ENCODE data around the gene TRAP1.
"Not testable (repeated sequence)": the region's sequence is repeated elsewhere in the genome, so short reads cannot be mapped to it uniquely, and the experiment has no call there.

TRAP1 gene

DNA sequence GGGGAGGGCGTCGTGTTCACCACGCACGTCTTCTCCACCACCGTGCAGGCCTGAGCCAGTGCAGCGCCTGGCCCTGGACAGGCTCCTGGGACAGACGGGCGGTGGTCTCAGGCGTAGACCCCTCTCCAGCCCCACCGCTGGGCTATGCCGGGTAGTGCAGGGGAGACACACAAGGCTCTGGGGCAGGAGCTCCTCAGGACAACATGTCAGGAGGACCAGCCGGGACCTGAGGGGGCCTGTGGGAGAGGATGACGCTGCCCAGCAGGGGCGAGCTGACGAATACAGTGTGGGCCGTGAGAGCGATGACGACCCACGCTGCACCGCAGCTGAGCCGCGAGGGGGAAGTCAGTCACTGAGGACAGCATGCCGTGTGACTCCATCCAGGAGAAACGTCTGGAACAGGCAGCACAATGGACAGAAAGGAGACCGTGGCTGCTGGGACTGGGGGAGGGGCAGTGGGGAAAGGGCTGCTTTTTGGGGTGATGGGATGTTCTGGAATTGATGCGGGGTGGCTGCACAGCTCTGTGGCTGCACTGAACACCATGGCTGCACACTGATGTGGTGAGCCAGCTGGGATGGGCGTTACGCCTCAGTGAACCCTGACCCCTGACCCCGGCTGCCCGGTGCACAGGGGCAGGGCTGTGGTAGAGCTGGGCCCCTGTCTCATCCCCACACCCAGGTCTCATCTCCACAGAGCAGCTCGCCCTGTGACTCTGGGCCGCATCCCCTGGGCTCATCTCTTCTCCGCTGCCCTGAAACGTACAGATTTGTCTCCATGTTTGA is 42.6 kb downstream of the TRAP1 start:
- in situ Hi-C loops (cut with MboI; ENCODE audit: low sequenced_read_pairs) = no loop called here

DNA sequence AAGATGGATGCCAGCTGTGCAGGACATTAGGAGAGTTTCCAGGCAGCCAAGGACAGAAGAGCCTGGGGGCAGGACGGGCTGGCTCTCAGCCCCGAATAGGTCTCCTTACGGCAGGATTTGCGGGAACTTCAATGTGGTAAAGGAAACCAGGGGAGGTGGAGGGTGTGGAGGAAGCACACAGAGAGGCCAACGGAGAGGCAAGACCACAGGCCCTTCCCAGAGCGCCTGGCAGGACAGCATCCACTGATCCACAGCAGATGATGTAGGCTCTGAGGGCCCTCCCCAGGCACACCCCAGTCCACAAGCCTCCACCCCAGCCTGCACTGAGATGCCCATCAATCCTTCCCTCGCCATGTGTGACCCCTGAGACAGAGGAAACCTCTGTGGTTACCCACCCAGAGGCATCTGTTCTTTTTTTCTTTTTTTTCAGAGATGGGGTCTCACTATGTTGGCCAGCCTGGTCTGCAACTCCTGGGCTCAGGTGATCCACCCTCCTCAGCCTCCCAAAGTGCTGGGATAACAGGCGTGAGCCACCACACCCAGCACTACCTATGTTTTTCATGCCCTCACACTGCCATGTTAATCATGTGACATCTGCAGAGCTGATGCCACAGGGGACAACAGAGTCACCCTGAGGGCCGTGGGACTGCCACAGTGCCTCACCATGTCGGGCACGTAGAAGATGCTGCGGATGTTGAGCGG is 43.5 kb downstream of the TRAP1 start:
- in situ Hi-C loops (cut with MboI; ENCODE audit: low sequenced_read_pairs) = no loop called here

DNA sequence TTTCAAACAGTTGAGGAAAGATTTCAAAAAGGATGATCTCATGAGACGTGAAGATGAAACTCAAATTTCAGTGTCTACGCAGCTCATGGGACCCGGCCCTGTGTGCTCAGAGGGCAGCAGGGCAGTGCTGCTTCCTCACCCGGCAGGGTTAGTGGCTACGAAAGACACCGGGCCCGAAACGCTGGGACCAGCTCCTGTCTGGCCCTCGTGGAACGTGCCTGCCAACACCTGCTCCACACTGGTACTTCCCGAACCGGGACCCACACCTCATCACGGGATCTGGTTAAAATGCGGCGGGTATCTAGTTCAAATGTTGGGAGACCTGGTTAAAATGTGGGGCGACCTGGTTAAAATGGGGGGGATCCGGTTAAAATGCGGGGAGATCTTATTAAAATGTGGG is 44.1 kb downstream of the TRAP1 start:
- in situ Hi-C loops (cut with MboI; ENCODE audit: low sequenced_read_pairs) = no loop called here

DNA sequence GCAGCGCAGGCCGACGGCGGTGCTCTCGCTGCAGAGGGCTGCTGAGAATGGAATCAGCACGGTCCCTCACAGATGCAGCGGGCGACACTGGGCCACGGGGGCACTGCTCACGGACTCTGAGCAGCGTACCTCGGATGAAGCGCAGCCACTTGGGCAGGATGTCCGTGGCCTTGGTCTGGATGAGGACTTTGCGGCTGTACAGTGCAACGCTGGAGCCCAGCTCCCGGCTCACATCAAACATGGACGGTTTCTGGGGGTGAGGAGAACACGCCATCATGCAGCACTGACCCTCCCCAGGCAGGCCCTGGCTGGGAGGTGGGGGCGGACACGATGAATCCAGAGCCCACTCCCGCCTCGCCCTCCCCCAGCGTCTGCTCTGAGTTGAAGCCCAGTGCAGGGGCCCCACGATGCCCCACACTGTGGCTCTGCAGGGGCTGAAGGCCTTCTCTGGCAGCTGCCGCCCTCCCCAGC is 44.7 kb downstream of the TRAP1 start:
- in situ Hi-C loops (cut with MboI; ENCODE audit: low sequenced_read_pairs) = no loop called here

DNA sequence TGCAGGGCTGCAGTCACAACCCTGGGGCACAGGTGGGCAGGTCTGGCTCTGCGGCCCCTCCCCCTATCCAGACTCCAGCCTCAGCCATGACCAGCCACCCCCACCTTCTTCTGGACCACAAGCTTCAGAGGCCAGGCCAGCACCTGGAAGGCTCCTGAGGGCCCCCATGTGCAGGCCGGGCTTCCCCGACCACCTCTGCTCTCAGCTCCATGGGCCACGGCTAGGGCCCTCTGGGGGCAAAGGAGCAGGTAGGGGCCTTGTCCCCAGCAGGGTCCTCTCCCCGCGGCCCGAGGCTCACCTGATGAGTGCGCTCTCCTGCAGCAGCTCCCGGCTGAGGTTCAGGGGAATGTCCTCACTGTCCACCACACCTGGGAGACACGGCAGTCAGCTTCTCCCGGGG is 45.9 kb downstream of the TRAP1 start:
- in situ Hi-C loops (cut with MboI; ENCODE audit: low sequenced_read_pairs) = no loop called here

DNA sequence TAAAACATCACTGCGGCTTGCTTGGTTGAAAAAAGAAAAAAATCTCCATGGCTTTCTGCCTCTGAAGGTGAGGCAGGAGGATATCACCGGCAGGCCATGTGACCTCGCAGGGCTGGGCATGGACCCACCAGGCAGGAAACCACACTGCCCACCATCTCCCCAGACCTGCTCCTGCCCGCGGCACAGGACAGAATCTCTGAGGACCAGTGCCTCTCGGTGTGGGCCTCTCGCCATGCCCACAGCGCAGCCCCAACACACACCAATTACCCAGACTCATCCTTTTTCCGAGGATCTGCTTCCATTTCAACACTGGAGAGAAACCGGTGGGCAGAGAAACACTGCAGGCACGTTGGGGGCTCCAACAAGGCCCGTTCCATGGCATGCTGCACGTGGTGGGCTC is 46.6 kb downstream of the TRAP1 start:
- in situ Hi-C loops (cut with MboI; ENCODE audit: low sequenced_read_pairs) = no loop called here

DNA sequence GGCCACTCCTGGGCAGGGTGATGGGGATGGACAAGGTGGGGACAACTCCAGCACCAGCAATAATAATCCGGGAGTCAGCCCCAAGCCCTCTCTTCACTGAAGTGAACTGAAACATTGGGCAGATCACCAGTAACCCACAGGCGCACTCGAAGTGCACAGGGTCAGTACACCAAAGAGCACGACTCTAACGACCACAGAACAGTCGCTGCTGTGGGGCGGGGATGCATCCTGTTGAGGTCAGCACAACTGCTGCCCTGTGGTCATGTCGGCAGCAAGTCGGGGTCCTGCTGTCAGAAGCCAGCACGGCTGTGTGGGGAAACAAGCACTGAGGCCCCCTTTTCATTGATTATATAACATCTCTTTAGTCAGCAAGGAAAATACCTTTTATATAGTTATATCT is 48.2 kb downstream of the TRAP1 start:
- in situ Hi-C loops (cut with MboI; ENCODE audit: low sequenced_read_pairs) = no loop called here

DNA sequence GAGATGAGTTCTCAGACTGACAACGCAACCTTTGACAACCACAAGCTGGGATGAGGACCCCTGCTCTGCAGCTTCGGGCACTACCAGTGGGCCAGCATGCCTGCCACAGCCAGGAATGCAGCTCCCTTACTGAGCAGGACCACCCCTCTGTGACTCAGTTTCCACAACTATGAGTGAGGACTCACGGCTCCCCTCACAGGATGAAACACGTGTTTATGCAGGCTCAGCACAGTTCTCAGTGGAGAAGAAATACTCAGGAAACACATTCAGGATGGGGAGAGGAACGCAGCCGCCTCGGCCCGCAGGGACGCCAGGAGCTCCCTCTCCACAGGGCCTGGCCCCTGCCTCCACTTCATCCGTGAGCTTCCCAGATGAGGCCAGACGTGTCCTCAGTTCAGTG is 48.7 kb downstream of the TRAP1 start:
- in situ Hi-C loops (cut with MboI; ENCODE audit: low sequenced_read_pairs) = no loop called here

DNA sequence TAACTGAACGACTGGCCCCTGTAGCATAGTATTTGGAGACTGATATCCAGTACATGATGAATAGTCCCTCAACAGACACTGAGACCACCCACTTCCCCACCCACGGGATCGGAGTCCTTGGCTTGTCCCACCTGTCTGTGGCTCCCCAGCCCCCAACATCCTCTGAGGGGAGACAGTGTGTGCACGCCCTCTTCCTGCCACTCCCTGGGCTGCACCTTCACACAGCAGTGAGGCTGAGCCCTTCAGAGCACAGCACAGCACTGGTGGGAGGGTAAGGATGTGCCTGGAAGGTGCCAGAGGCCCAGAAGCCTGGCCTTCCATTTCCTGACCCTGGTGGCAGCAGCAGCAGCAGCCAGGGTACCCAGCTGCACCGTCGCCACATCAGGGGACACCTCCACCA is 51.8 kb downstream of the TRAP1 start:
- in situ Hi-C loops (cut with MboI; ENCODE audit: low sequenced_read_pairs) = no loop called here

DNA sequence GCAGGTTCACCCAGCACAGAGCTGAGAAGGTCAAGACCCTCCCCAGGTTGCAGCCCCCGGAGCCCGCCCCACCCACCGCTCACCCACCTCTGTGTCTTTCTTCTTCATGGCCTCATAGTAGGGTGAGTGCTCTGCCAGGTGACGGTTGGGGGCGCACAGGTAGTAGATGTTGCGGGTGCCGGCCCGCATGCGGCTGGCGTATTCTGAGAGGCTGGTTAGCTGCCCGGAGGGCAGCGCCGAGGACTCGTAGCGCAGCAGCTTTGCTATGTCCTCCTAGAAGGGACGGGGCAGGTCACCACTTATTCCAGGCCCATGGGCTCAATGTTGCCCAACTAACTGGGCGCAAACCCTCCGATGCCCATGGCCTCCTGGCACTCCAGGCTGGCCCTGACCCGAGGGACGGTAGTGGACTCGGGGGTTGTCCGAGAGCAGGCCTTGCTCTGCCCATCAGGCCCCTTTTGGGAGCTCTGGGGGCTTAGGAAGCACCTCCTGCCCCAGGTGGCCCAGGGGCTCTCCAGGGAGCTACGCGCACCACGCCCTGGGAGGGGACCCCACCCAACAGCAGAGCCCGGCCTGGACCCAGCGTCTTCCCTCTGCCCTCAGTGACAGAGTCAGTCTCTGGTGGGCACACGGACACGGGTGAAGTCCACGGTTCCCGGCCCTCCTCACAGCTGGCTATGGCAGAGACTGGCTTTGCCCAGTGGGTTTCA is 53.0 kb downstream of the TRAP1 start:
- in situ Hi-C loops (cut with MboI; ENCODE audit: low sequenced_read_pairs) = no loop called here

DNA sequence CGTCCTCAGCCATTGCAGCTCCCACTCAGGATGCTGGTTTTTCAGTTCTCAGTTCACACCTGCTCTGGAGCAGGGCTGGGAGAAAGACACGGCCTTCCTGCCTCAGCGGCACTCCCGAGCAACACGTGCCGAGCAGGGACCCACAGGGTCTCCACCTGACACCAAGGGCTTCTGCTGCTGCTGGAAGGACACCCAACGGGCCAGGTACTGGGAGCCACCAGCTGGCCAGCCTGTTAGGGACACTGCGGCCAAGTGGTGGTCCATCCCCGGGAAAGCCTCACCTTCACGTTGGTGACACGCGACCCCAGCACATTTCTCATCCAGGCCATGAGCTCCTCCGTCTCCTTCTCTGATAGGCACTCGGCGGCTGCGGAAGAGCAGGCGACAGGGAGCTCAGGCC is 54.7 kb downstream of the TRAP1 start:
- in situ Hi-C loops (cut with MboI; ENCODE audit: low sequenced_read_pairs) = no loop called here

DNA sequence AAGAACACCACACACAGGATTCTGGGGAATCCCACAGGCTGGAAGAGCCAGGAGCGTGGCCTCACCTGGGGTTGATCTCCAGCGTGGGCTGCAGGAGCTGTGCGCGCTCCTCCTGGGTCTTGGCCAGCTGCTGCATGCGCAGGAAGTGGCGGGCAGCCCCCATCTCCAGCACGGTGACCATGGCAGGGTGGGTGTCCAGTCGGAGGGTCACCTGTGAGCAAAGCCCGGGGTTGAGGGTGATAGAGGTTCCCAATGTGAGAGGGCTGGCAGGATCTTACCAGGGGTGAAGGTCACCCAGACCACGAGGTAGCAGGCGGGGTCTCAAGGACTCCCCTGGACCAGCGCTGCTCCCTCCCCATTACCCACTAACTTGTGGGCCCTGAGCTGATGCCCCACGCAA is 55.4 kb downstream of the TRAP1 start:
- in situ Hi-C loops (cut with MboI; ENCODE audit: low sequenced_read_pairs) = no loop called here

DNA sequence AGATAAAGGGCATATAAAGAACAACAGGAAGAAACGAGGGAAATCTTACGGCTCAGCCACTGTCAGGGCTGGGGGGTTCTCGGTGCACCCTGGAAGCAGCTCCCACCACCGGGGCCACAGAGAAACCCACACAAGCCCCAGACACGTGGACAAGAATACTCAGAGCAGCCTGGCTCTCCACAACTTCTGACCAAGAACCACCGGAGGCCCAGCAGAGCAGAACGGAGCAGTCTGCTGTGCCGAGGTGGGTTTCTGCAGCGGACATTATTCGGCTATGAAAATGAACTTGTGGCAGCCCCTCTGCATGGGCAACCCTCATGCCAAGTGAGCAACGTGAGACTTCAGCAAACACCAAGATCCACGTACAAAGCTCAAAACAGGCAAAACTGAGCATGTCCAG is 56.0 kb downstream of the TRAP1 start:
- in situ Hi-C loops (cut with MboI; ENCODE audit: low sequenced_read_pairs) = no loop called here

DNA sequence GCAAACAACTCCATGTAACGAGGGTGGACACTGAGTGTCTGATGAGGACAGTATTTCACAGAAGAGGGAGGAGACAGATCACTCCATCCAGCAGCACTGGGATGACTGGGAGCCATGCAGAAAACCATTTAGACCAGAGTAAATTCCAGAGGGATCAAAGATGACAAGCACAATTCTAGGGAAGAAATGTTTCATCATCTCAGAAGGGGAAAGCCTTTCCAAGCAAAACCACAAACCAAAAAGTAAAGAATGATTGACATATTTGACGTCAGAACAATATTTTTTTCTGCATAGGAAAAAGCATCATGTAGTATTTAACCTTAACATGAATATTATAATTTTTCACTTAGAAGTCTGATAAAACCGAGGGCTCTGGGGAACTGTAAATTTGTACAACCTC is 58.1 kb downstream of the TRAP1 start:
- in situ Hi-C loops (cut with MboI; ENCODE audit: low sequenced_read_pairs) = no loop called here

DNA sequence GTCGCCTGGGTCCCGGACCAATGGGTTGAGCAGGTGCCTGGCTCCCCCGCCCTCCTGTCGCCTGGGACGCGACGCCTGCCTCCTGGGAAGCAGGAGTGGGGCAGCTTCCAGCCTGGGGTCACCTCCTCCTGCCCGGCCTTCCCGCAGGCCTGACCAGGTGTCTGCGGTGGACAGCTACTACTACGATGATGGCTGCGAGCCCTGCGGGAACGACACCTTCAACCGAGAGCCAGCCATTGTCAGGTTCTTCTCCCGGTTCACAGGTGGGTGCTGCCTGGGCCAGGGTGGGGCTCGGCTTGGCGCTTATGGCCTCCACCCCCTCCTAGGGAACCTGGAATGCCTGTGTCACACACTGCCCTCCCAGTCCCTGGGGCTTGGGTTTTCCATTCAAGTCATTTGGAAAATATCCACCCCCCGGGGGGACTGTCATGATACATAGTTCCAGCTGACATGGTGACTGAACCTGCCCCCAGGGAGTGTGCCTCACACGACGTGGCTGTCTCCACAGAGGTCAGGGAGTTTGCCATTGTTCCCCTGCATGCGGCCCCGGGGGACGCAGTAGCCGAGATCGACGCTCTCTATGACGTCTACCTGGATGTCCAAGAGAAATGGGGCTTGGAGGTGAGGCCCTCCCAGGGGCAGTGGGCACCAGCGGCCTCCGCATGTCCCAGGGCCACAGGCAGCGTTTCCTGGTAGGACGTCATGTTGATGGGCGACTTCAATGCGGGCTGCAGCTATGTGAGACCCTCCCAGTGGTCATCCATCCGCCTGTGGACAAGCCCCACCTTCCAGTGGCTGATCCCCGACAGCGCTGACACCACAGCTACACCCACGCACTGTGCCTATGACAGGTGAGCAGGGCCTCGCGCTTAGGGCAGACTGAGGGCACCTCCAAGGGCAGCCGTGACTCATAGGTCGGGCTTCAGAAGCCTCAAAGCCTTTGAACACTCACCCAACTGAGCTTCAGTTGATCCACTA is 60.5 kb downstream of the TRAP1 start:
- in situ Hi-C loops (cut with MboI; ENCODE audit: low sequenced_read_pairs) = no loop called here

DNA sequence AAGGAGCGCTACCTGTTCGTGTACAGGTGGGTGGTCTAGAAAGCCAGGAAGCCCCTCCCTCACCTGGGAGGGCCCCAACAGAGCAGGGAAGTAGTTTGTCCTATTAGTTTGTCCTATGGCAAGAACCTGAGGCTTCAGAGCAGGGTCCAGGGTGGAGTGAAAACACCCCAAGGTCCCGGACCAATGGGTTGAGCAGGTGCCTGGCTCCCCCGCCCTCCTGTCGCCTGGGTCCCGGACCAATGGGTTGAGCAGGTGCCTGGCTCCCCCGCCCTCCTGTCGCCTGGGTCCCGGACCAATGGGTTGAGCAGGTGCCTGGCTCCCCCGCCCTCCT is 61.2 kb downstream of the TRAP1 start:
- in situ Hi-C loops (cut with MboI; ENCODE audit: low sequenced_read_pairs) = not testable (repeated sequence)

DNA sequence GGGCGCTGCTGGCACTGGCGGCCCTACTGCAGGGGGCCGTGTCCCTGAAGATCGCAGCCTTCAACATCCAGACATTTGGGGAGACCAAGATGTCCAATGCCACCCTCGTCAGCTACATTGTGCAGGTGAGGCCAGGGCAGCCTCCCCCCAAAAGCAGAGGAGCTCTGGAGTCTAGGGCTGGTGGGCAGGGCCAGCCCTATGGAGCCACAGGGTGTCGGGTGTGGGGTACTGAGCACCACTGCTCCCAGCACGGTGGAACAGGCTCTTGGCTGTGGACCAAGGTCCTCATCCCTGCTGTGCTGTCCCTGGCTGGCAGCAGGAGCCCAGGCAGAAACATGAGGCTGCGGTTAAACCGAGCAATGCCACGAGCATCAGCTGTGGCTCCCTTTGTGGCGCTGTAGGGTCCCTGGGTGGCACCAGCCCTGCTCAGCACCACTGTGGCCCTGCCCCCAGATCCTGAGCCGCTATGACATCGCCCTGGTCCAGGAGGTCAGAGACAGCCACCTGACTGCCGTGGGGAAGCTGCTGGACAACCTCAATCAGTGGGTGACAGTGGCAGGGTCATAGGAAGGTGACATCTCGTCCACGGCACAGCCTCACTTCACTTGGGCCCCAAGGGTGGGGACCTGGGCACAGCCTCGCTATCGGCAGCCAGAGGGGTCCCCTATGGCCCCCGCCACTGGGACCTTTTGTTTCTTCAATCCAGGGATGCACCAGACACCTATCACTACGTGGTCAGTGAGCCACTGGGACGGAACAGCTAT is 61.7 kb downstream of the TRAP1 start:
- in situ Hi-C loops (cut with MboI; ENCODE audit: low sequenced_read_pairs) = no loop called here

DNA sequence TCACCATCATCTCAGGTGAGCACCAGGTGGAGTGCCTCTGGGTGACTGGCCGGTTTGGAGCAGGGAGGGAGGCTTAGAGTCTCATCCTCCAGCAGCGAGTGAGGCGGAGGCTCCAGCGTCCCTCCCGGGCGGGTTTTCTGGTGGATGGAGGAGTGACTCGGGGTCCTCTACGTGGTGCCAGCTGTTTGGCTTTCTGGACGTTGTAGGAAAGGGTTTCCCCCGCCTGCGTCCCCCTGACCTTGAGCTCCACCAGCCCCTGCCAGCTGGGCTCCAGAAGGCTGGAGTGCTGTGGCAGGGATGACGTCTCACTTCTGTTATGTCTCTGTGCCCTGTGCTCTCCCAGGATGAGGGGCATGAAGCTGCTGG is 62.3 kb downstream of the TRAP1 start:
- in situ Hi-C loops (cut with MboI; ENCODE audit: low sequenced_read_pairs) = no loop called here

DNA sequence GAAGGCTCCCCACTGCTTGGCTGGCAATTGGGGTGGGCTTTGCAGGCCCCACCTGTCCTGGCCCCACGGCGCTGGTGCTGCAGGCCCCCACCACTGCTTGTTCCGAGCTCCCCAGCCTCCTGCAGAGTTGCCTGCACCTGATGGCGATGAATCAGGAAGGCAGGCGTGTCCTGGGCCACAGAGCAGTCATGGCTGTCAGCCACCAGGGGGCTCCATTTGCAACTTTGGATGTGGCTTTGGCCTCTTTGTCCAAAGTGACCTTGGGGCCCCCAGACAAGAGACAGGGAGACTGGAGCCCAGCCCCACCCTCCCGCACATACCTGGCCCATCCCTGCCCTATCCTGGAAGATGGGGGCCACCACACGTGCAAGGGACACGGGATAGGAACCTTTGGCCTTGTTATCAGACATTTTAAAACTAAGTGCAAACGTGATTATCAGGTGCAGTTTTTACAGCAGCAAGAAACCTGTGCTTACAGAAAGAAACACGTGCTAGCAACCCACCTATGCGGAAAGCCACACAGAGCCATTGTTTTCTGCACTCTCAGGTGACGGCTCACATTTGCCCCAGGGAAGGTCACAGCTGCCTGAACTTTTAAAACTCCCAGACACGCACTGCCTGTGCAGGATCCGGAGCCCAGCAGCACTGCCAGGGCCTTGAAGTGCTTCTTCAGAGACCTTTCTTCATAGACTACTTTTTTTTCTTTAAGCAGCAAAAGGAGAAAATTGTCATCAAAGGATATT is 62.9 kb downstream of the TRAP1 start, which contains the start of gene DNASE1:
Gene DNASE1 (plus strand): TSS at position 443 of the 743 bp plus-strand sequence. CDS start 683 bp downstream, outside the sequence.
- in situ Hi-C loops (cut with MboI; ENCODE audit: low sequenced_read_pairs) = no loop called here
